GM12878 (cell line): ENCODE results near the gene EIF2B1. TPM values are rescaled to one million over a fixed set of nuclear protein-coding genes. Genes with fewer than 3 reads are reported as not detected.

Experiments
- ATAC-seq: fragments of 200-7000 bp; cut with Tn5 transposase; 3 replicates; pipeline ENCODE4 v1.9.1; 2020; ENCODE audit warnings: mild to moderate bottlenecking, moderate library complexity
- BruUV-seq: library from RNA; stranded (reverse); fragments of 400-500 nt; replicated peaks from 2 replicates; lab custom pipeline; 2021; lab: Mats Ljungman, UMichigan
- CTCF ChIA-PET: fragments of 300-600 bp; sonication (Branson Sonifier 250); formaldehyde crosslinking; extraction: SDS; loops from one replicate; lab custom pipeline; 2021; ENCODE audit warnings: inconsistent platforms; lab: Yijun Ruan, JAX
- POLR2A ChIA-PET: fragments of 350-600 bp; formaldehyde crosslinking; extraction: SDS; loops from one replicate; lab custom pipeline; 2021; ENCODE audit warnings: inconsistent platforms; lab: Charles Lee
- RAD21 ChIA-PET: fragments of 300-600 bp; sonication (Branson Sonifier 250); formaldehyde crosslinking; loops from one replicate; lab custom pipeline; 2023; ENCODE audit warnings: antibody characterized with exemption; ENCODE audit not compliant: unreplicated experiment; lab: Charles Lee
- SMC1A ChIA-PET: fragments of 300-600 bp; sonication (Branson Sonifier 250); formaldehyde crosslinking; loops from one replicate; lab custom pipeline; 2023; ENCODE audit not compliant: unreplicated experiment, uncharacterized antibody; lab: Charles Lee
- DNase-seq: peaks from one replicate; pipeline ENCODE4 v3.0.0-alpha.2; 2011; ENCODE audit warnings: low read depth, low spot score
- FAIRE-seq: peaks from 3 replicates; lab custom pipeline; 2011; peaks lifted over from hg19 to GRCh38; lab: Jason Lieb, UNC
- H2AFZ ChIP-seq: 2 replicates; pipeline ENCODE4 v1.6.0; 2011; ENCODE audit warnings: low read depth, low read length, control low read depth; ENCODE audit not compliant: control insufficient read depth
- H3K27ac ChIP-seq: 2 replicates; pipeline ENCODE4 v1.5.1; 2011; ENCODE audit warnings: control low read depth; ENCODE audit not compliant: control insufficient read depth, insufficient read depth
- H3K27me3 ChIP-seq, 2 experiments: replicated peaks in 1 of 2; 2 replicates each; pipeline versions ENCODE4 v1.6.0 to v1.6.1; 2011; ENCODE audit warnings: low read length in 1 of 2; ENCODE audit not compliant: control insufficient read depth in 2 of 2, insufficient read depth in 2 of 2
- H3K36me3 ChIP-seq, 2 experiments: 2 replicates each; pipeline ENCODE4 v1.5.1; 2011; ENCODE audit warnings: low read length in 1 of 2; ENCODE audit not compliant: control insufficient read depth in 2 of 2, insufficient read depth in 2 of 2
- H3K4me1 ChIP-seq: 2 replicates; pipeline ENCODE4 v1.6.1; 2011; ENCODE audit warnings: mild to moderate bottlenecking, low read length, moderate library complexity, mixed read lengths; ENCODE audit not compliant: control insufficient read depth, insufficient read depth
- H3K4me2 ChIP-seq: 2 replicates; pipeline ENCODE4 v1.6.0; 2011; ENCODE audit warnings: control low read depth; ENCODE audit not compliant: control insufficient read depth, insufficient read depth
- H3K4me3 ChIP-seq: fragments of 200-600 bp; sonication (generic); 2 replicates; pipeline ENCODE4 v1.5.1; 2016
- H3K79me2 ChIP-seq: 2 replicates; pipeline ENCODE4 v1.6.0; 2011; ENCODE audit warnings: low read length; ENCODE audit not compliant: control insufficient read depth, insufficient read depth
- H3K9ac ChIP-seq: 2 replicates; pipeline ENCODE4 v1.8.0; 2011; ENCODE audit warnings: low read length, control low read depth, mixed read lengths; ENCODE audit not compliant: control insufficient read depth, insufficient read depth
- H3K9me3 ChIP-seq: replicated peaks from 3 replicates; pipeline ENCODE4 v1.5.1; 2011; ENCODE audit warnings: mild to moderate bottlenecking, low read length; ENCODE audit not compliant: control insufficient read depth, insufficient read depth
- H4K20me1 ChIP-seq: 2 replicates; pipeline ENCODE4 v1.6.0; 2011; ENCODE audit not compliant: control insufficient read depth, insufficient read depth
- CHD4 ChIP-seq: fragments of 200-600 bp; sonication (generic); IDR thresholded peaks from 2 replicates; pipeline ENCODE4 v1.6.1; 2016; ENCODE audit warnings: mild to moderate bottlenecking
- DPF2 ChIP-seq: fragments of 450-650 bp; IDR thresholded peaks from 2 replicates; pipeline ENCODE4 v1.6.1; 2017; ENCODE audit warnings: mild to moderate bottlenecking
- HDAC6 ChIP-seq: fragments of 200-600 bp; sonication (generic); IDR thresholded peaks from one replicate; pipeline ENCODE4 v1.8.0; 2017; ENCODE audit warnings: antibody characterized with exemption; ENCODE audit not compliant: unreplicated experiment
- KAT2A ChIP-seq: conservative IDR thresholded peaks from 2 replicates; pipeline ENCODE4 v1.6.1; 2011; ENCODE audit warnings: low read depth, low read length; ENCODE audit not compliant: control insufficient read depth
- SREBF2 ChIP-seq: IDR thresholded peaks from 2 replicates; pipeline ENCODE4 v1.6.1; 2012; ENCODE audit warnings: mild to moderate bottlenecking, low read length
- STAT3 ChIP-seq: IDR thresholded peaks from 2 replicates; pipeline ENCODE4 v1.6.1; 2011; ENCODE audit warnings: low read depth, low read length, improper control_type of control experiment
- WGBS: methylation state at CpG from one replicate; pipeline ENCODE4 v1.1.6; 2016; ENCODE audit warnings: low lambda C conversion rate; ENCODE audit not compliant: insufficient replicate concordance, insufficient coverage; ENCODE audit errors: missing lambda C conversion rate; 5-methylcytosine and 5-hydroxymethylcytosine counted together
- in situ Hi-C: fragments of 300-500 bp; cut with MboI; formaldehyde crosslinking; loops from 9 replicates; pipeline ENCODE4 v1.14.3; 2018; ENCODE audit warnings: mixed read lengths
- intact Hi-C: fragments of 100-400 bp; cut with micrococcal nuclease; formaldehyde crosslinking; loops from one replicate; pipeline ENCODE4 v1.14.2; 2022; ENCODE audit not compliant: unreplicated experiment
- polyA plus RNA-seq, 11 experiments: library from polyadenylated mRNA; depleted of rRNA in 4 of 11; unstranded in 6 of 11; stranded (reverse) in 5 of 11; fragments of >200 nt; fragmentation: Nextera tagmentation in 4 of 11; fragmentation: Illumina TruSeq in 1 of 11; extraction: Ambion mirVana in 4 of 11; extraction: Trizol in 1 of 11; gene quantifications; 1 replicate in 1 of 11; 2 replicates in 10 of 11; pipeline versions ENCODE4 v1.2.1 to v1.2.3, GENCODE V29; 2011 to 2016; ENCODE audit warnings: inconsistent platforms in 2 of 11, missing spikeins in 2 of 11, low read depth in 1 of 11
- total RNA-seq, 4 experiments: library from RNA; depleted of rRNA in 3 of 4; stranded (reverse); fragments of >200 nt in 3 of 4; fragmentation: Illumina TruSeq in 1 of 4; extraction: Trizol in 1 of 4; gene quantifications; 2 replicates each; pipeline versions ENCODE4 v1.2.1 to v1.2.3, GENCODE V29; 2013 to 2021
- TF ChIP-seq, protein P1 (sequence below): IDR thresholded peaks from 2 replicates; pipeline ENCODE4 v1.6.1; 2011; ENCODE audit warnings: borderline replicate concordance, low read depth, mild to moderate bottlenecking, moderate library complexity, low read length; ENCODE audit not compliant: insufficient read depth, poor library complexity, severe bottlenecking

EIF2B1 gene
- total and polyA plus RNA-seq, 10 of the 15 experiments (the other 5 are each of a cell fraction or from before 2014, with no cell fraction given), result 17.6 to 131 (median 49.1) TPM

DNA sequence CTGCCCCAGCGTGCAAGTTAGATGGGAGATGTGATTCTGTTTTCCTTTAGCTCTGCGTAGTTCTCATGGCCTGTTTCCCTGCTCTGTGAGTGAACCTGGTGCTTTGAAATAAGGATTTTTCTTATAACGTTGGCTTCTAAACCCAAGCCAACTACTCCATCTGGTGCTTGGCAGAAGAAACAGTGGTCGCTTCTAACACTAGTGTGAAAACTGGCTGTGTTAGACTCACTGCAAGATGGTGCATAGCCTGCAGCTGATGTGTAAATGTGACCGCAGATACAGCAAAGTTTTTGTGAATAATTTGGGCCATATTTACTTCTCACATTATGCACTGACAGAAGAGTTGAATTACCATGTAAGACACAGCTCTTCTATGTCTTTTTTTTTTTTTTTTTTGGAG lies 12.4 kb upstream of the EIF2B1 start:
- Histone ChIP-seq H3K9ac (no peak overlapping the region), H3K27ac (no peak overlapping the region), H3K9me3 (no peaks in the 10 kb centered on the region), H3K27me3 (no peaks in the 10 kb centered on the region), H3K4me2 (no peak overlapping the region), H2AFZ (no peak overlapping the region), H3K4me3 (no peak overlapping the region), H4K20me1 (no peaks in the 10 kb centered on the region), H3K79me2 (no peaks in the 10 kb centered on the region; the same call in 1 of the 2 replicates), H3K4me1 (no peaks in the 10 kb centered on the region), H3K36me3 (peaks cover 6 to 25% of the 10 kb centered on the region in 2 experiments)
- no peak for DNase-seq
- POLR2A ChIA-PET, result no interaction called here
- no peak for FAIRE-seq
- CTCF ChIA-PET, result no interaction called here
- intact Hi-C loops (no loop called here), in situ Hi-C loops (no loop called here)
- no TSS peak for BruUV-seq
- RAD21 ChIA-PET, result no interaction called here
- SMC1A ChIA-PET, result interaction anchor here (0.6 to 1.4 kb wide), 4 partner anchors 11 to 1238 kb away, joined by 3 to 5 read pairs (median 4); no protein-coding TSS in a partner anchor
- ATAC-seq, result no peak
- WGBS, result 79% methylated on average over 5 of the region's 5 CpGs
- TF ChIP-seq HDAC6, result no peak
- no peak for TF ChIP-seq STAT3
- no peak for TF ChIP-seq KAT2A
- no peak for TF ChIP-seq DPF2
- TF ChIP-seq, protein P1, sequence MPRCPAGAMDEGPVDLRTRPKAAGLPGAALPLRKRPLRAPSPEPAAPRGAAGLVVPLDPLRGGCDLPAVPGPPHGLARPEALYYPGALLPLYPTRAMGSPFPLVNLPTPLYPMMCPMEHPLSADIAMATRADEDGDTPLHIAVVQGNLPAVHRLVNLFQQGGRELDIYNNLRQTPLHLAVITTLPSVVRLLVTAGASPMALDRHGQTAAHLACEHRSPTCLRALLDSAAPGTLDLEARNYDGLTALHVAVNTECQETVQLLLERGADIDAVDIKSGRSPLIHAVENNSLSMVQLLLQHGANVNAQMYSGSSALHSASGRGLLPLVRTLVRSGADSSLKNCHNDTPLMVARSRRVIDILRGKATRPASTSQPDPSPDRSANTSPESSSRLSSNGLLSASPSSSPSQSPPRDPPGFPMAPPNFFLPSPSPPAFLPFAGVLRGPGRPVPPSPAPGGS, result no peak
- TF ChIP-seq CHD4, result no peak
- no peak for TF ChIP-seq SREBF2
- TF ChIP-seq, all 136 proteins: peak for 0
